H54 (cell line): ENCODE data around the gene DDX24.

Experiments
- DNase-seq: peaks from one replicate; pipeline ENCODE4 v3.0.0; 2011; ENCODE audit warnings: low spot score, mixed read lengths; ENCODE audit not compliant: insufficient read length
- FAIRE-seq: peaks from 3 replicates; lab custom pipeline; 2011; peaks lifted over from hg19 to GRCh38; lab: Jason Lieb, UNC
- POLR2A ChIP-seq: IDR thresholded peaks from 2 replicates; pipeline ENCODE4 v1.6.1; 2011; ENCODE audit warnings: low read depth, mild to moderate bottlenecking, low read length

The DDX24 gene

GRCh38 chr14:94080621-94081385 is at the start of gene DDX24, which contains the start of gene IFI27L1:
Gene DDX24 (minus strand): TSS chr14:94081202. CDS start chr14:94079742, 1,460 bp downstream.
Gene IFI27L1 (plus strand): TSS chr14:94081310. CDS start chr14:94096938, 15,628 bp downstream.
- peak; percentile 97 for FAIRE-seq
- peak; percentile 91 for DNase-seq
- peak; percentile 90 for TF ChIP-seq POLR2A

DNA sequence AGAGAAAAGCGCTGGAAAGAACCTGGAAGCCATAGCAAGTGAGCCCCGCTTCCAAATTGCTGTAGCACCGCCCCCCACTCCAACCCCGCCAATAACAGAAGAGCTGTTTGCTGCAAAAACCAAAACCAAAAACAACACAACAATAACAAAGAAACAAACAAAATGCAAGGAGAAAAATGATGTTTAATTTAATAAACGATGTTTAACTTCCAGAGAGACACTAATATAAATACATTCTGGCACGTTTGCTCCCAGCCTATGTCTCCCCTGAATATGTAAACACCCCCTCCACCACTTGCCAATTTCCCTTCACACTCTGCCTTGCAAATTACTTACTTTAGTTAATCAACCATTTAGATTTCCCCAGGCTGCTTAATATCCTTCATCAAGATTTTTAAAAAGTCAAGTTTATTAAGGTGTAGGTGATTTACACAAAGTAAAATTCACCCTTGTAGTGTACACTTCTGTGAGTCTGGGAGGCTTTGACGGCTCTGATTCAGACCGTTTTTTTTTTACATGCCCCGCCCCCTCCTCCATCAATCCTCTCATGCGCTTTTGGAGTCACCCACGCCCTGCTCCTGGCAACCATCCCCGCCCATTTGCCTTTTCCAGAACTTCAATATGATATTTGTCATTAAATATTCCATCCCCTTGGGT is 48.9 kb upstream of the DDX24 start:
- FAIRE-seq, result peak; percentile 86
- no peak for TF ChIP-seq POLR2A
- peak; percentile 36 for DNase-seq

GRCh38 chr14:94129111-94129757 is 48.2 kb upstream of the DDX24 start, which contains the start of gene IFI27L2:
Gene IFI27L2 (minus strand): TSS chr14:94129604. CDS start chr14:94129564, 40 bp downstream.
- peak; percentile 89 for FAIRE-seq
- peak; percentile 88 for DNase-seq
- peak; percentile 68 for TF ChIP-seq POLR2A

DNA sequence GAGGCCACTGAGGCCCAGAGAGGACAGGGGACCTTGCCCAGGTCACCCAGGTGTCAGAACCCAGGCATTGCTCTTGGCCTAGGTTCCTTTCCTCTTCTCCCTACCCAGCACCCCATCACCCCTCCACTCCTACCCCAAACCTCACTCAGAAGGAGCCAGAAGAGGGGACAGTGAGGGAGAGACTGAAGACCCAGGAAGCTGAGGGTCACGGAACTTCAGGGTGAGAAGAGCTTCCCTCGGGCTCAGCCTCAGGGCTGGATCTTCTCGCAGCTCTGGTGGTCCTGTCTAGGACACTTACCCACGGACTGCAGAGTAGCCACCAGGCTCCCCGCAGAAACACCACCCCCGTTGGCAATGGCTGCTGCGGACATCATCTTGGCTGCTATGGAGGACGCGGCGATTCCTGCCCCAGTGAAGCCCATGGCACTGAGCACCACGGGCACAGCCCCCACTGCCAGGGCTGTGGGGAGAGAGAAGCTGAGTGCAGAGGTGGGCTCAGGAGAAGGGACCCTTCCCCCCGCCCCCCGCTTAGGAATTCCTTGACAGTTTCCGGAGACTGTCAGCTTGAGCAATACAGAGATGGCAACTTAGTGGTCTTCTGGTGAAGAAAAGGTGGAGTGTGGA is 47.3 kb upstream of the DDX24 start:
- no peak for TF ChIP-seq POLR2A
- no peak for DNase-seq
- FAIRE-seq, result no peak

GRCh38 chr14:94127330-94127729 is 46.3 kb upstream of the DDX24 start:
- DNase-seq, result no peak
- no peak for TF ChIP-seq POLR2A
- no peak for FAIRE-seq

- no peak for TF ChIP-seq POLR2A
- FAIRE-seq (no peak), DNase-seq (no peak)
These were observed 45.8 kb upstream of the DDX24 start for GRCh38 chr14:94126800-94127199.

DNA sequence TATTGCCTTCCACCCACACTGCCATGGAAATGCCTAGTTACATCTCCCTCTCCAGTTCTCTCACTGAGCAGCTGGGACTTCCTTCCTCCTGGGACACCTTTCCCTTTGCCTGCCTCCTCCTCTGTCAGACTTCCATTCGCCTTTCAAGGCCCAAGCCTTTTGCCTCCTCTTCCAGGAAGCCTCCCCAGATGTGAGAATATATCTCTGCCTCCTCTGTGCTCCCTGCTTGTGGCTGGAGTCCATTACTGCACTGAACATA is 45.3 kb upstream of the DDX24 start:
- TF ChIP-seq POLR2A, result no peak
- FAIRE-seq, result no peak
- no peak for DNase-seq

DNA sequence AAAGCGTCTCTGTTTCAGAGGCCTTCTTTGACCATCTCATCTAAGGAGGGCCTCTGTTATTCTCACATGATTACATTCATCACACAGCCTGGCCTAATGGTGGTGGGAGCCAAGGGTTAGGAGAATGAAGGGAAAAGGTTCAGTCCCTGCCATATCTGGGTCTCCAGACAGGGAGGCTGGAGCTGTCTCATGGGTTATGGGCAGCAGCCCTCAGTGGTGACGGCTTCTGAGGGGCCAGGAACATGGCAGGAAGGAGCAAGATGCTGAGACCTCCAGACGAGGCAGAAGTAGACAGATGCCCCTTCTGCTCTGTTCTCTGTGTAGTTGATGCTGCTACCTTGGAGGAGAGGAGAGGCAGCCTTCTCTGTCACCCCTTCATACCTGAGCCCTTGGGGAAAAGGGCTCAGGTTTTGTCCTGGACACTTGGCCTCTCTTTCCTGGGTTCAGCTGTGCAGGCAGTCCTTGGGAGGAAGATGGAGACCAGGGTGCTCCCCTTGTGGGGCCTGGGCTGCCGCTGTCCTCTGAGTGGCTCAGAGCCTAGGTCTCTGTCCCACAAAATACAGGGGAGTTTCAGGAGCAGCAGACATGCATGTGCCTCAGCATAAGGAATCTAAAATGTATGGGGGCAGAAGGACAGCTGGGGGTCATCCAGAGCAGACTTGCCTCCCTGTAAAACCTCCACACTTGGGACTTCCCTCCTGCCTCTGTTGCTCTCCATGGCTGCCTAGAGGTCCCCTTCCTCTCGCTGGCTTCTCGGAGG is 44.8 kb upstream of the DDX24 start:
- no peak for DNase-seq
- FAIRE-seq, result no peak
- no peak for TF ChIP-seq POLR2A

DNA sequence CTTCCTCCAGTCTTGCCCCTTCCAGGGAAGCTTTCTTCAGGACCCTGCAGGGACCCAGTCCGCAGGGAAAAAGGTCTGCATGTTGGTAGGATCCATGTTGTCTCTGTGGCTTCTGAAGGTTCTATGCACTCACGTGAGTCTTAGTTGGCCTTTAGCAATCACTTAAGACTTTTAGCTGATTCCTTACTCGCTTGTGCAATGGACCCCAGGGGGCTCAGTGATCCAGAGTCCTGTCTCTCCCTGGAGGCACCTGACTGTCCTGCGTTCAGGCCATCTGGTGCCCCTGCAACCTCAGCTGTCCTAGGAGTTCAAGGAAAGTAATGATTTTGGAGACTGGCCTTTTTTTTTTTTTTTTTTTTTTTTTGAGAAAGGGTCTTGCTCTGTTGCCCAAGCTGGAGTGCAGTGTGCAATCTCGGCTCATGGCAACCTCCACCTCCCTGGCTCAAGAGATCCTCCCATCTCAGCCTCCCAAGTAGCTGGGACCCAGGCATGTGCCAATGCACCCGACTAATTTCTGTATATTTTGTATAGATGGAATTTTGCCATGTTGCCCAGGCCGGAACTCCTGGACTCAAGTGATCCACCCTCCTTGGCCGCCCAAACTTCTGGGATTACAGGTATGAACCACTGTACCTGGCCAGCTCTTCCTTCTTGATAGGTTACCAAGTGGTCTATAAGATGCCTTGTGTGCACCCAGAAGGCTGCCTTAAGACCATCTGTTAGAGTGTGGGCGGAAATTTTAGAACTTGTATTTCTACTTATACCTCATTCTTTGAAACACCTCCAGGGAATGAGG is 43.8 kb upstream of the DDX24 start:
- no peak for TF ChIP-seq POLR2A
- DNase-seq (no peak), FAIRE-seq (no peak)

DNA sequence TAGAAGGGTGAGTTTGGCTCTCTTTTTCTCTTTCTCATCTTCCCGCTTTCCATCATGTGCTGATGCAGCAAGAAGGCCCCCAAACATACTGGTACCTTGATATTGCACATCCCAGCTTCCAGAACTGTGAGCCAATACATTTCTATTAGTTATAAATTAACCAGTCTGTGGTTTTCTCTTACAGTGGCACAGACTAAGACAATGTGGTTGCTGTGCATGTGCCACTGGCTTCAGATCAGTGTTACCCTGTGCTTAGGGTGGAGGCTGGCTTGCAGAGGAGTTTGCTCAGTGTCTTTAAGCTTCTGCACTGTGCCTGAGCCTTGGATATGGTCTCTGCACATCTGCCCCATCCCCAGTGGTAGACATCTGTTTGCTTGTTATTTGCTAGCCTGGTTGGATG is 42.9 kb upstream of the DDX24 start:
- FAIRE-seq (no peak), DNase-seq (no peak)
- TF ChIP-seq POLR2A, result no peak

DNA sequence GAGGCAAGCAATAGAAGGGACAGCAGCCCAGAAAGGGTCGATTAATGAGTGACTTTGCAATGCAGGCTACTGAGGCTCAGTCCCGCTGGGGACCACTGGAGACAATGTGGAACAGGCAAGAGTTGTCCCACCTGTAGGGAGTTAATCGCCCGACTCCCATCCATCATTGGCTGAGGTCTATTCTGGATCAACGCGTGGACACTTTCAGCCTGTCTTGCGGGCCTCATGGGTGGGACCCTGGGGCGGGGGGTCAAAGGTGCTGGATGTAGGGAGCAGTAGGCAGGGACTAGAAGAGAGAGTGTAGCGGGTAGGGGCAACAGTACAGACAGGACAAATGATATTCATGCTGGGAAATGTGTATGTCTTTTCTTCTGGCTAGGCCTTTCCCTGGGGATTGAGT is 42.3 kb upstream of the DDX24 start:
- TF ChIP-seq POLR2A, result no peak

GRCh38 chr14:94122438-94122837 is 41.4 kb upstream of the DDX24 start:
- TF ChIP-seq POLR2A, result no peak
- FAIRE-seq (no peak), DNase-seq (no peak)

More for the DNA sequence above, 42.3 kb upstream of the DDX24 start:
- FAIRE-seq (no peak), DNase-seq (no peak)
